COLO829 (cell line): ENCODE measurements around the gene MCU.
"Not testable (repeated sequence)": the region's sequence is repeated elsewhere in the genome, so short reads cannot be mapped to it uniquely, and the experiment has no call there.

Experiments
- DNase-seq: peaks from one replicate; pipeline ENCODE4 v3.0.0; 2012; ENCODE audit warnings: low spot score

MCU gene

DNA sequence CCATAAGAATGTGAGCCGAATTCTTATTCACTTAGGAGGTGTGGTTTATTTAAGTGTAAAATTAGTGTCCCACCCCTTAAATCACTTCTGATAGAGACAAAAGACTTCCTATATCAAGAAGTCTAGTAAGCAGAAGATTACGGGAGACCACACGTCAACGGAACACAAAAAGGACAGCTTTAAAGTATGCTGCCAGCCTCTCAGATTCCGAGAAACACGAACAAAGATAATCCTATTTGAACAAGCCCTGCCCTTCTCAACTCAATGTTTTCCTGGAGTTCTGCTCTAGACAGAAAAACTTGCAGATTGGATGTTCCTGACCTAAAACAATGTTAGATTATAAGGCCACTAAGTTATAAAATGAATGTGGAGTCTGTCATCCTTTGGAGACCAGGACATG is 4.9 kb upstream of the MCU start:
- DNase-seq, result no peak

DNA sequence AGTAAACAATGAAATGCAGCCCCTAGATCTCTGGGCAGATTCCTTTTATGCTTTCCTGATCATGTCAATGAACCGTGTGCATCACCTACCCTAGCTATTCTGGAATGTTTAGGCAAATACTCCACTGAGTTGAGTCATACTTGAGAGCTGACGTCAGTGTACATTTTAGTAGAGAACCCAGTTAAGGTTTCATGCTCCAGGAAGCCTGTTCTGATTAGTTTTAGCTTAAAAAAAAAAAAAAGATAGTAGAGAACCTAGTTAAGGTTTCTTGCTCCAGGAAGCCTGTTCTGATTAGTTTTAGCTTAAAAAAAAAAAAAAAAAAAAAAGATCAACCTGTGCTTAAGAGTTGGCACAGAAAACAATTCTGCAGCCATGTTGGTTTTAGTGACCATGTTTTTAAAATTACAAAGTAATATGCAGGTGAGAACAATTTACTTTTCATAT is 3.7 kb upstream of the MCU start:
- no peak for DNase-seq

GRCh38 chr10:72689660-72690059 is 2.3 kb upstream of the MCU start:
- DNase-seq, result no peak

- no peak for DNase-seq
Measured at GRCh38 chr10:72690071-72690755, 1.7 kb upstream of the MCU start.

GRCh38 chr10:72691470-72691862 is 477 bp upstream of the MCU start:
- no peak for DNase-seq

DNA sequence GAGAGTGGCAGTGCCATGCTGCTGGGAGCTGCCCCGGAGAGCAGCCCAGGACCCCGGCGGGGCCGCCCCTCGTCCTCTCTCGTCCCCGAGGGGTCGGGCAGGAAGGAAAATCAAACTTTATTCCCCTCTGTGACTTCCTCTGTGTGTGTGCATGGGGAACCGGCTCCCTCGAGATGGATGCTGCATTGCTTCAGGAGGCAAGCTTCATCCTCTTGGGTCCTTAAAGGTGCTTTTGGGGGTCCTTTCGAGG is 726 bp downstream of the MCU start:
- no peak for DNase-seq

DNA sequence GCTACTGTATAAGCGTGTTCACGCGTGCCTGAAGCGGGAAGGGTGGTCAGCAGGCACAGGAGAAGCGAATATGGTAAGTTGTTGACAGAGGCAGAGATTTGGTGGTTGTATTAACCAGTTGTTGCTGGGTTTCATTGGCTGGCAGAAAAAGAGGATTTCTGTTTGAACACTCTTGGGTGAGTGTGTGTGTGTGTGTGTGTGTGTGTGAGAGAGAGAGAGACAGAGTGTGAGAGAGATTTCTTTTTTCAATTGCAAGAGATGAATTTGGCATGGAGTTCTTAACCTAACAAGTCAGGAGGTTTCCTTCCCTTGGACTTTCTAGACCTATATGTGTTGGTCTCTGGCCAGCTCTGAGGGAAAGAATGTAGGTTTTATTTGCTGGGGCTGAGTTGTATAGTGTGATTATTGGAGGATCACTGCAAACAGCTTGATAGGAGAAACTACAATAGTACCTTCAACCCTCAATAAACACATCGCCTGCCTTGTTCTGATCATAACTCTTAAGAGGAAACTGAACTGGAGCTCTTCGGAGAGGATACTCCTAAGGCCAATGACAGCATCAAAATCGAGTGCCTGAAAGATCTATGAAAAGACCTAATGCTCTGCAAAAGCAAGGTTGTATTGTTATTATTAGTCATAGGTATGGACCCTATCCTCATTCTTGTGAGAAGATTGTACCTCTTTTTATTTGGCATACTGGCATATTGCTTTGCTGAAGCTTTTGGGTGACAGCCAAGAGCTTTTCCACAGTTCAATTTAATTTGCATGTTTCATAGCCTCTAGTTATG is 1.2 kb downstream of the MCU start:
- no peak for DNase-seq

GRCh38 chr10:72694476-72695369 is 2.8 kb downstream of the MCU start:
- DNase-seq, result no peak

DNA sequence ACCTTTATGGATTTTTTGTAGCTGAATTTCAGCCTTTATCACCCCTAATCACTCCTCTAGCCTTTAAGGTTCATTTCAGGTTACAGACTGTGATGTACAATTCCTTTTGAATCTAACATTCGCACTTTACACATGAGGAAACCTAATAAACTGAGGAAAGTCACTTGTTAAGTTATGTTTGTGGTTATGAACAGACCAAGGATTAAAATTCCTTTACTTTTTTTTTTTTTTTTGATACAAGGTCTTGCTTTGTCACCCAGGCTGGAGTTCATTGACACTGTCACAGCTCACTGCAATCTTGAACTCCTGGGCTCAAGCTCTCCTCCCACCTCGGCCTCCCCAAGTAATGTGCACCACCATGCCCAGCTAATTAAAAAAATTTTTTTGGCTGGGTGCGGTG is 3.6 kb downstream of the MCU start:
- no peak for DNase-seq

DNA sequence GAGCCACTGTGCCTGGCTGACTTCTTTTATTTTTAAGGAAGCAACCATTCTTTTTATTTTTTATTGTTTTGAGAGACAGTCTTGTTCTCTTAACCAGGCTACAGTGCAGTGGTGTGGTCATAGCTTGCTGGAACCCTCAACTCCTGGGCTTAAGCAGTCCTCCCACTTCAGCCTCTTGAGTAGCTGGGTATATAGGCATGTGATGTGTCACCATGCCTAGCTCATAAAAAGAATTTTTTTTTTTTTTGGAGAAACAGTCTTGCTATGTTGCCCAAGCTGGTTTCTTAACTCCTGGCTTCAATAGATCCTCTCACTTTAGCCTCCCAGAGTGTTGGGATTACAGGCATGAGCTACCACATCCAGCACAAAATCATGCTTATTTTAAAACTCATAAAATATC is 5.8 kb downstream of the MCU start:
- no peak for DNase-seq

DNA sequence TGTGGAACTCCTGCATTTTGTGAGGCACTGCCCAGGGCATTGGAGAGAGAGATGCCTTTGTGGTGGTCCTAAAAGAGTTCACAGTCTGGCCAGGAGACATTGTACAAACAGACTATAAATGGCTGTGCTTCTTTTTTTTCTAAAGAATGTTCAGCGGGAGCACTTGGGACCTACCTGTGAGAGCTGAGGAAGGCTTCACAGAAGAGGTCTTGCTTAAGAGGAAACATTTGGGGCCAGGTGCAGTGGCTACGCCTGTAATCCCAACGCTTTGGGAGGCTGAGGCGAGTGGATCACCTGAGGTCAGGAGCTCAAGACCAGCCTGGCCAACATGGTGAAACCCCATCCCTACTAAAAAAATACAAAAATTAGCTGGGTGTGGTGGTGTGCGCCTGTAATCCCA is 10.5 kb downstream of the MCU start:
- DNase-seq, result not testable (repeated sequence)

- no peak for DNase-seq
Measured at GRCh38 chr10:72702868-72703581, 11.1 kb downstream of the MCU start.

- no peak for DNase-seq
Measured at GRCh38 chr10:72704117-72704516, 12.2 kb downstream of the MCU start.

GRCh38 chr10:72709041-72709440 is 17.1 kb downstream of the MCU start:
- no peak for DNase-seq

GRCh38 chr10:72712136-72712535 is 20.2 kb downstream of the MCU start:
- DNase-seq, result no peak

- DNase-seq, result no peak
Measured at GRCh38 chr10:72719941-72720592, 28.1 kb downstream of the MCU start.

DNA sequence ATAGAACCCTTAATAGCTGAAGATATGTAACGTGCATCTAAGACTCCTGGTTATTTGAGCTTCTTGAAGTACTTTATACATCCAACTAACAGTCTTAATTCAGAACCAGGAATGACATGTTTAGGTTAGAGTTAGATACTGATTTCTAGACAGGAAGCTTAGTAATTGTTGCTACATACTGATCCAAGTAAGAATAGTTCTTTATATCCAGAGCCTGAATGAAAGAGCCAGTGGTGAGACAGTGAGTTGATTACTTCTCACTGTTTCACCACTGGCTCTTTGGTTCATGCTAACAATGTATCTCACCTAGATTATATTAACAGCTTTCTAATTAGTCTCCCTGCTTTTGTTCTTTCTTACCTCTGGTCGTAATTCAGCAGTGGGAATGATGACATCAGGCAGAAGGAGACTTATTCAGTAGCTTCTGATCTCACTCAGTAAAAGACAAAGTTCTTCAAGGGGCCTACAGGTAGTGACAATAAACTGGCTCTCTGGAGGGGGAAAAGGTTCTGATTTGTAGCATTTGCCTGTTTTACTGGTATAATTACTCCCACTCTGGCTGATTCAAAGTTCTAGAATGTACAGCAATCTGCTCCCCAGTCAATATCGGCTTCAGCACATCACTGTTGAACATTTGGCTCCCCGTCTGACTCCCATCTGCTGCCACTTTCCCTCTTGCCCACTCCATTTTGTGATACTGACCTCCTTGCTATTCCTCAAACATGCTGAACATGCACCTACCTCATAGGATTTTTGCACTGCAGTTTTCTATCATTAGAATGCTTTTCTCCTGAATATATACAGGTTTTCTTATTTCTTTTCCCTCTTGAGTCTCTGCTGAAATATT is 29.1 kb downstream of the MCU start:
- no peak for DNase-seq

- no peak for DNase-seq
Measured at GRCh38 chr10:72727130-72727529, 35.2 kb downstream of the MCU start.

GRCh38 chr10:72728462-72728861 is 36.5 kb downstream of the MCU start:
- DNase-seq, result no peak

DNA sequence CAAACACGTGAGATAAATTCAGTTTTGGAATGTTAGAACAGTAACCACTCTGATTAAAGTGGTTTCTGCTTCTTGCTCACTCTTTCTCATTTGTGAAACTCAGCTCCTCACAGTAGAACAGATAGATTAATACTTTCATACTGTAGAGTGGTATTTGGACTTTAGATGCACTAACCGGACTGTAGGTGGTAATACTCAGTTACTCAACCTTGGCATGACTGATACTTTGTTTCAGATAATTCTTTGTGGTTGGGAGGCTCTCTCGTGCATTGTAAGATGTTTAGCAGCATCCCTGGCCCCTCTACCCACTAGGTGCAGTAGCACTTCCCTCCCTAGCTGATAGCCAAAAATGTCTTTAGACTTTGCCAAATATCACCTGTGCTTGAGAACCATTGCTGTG is 37.6 kb downstream of the MCU start:
- no peak for DNase-seq

GRCh38 chr10:72730479-72730878 is 38.5 kb downstream of the MCU start:
- no peak for DNase-seq
